Measurements from ENCODE around the gene GABRG2. TPM values are rescaled to one million over a fixed set of nuclear protein-coding genes. Genes with fewer than 3 reads are reported as not detected.

The GABRG2 gene
- total RNA-seq, 1 donor from 2014 or later: not detected

DNA sequence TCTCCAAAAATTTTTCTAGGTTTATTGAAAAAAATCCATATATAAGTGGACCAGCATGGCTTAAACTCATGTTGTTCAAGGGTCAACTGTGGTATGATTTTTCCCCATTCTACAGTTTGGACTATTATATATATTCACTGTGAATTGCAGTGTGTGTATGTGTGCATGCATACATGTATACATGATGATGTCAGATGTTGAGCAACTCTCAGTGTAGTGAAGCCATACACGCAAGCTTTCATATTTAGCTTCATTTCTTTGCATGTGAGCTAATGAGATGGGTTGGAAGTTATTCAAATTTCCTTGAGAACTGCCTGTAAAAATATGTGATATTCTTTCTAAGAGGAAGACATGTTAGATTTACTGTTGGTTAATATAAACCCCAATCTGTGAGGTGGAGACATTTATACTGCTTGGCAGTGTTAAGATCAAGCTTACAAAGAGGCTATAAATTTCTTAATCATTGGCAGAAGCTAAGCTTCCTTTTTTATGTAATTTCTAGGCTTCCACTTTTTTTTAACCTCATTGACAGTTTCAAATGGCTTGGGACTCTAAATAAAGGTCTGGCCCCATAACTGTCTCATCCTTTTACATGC lies 134.8 kb downstream of the GABRG2 start:
- TF ChIP-seq, protein P1, sequence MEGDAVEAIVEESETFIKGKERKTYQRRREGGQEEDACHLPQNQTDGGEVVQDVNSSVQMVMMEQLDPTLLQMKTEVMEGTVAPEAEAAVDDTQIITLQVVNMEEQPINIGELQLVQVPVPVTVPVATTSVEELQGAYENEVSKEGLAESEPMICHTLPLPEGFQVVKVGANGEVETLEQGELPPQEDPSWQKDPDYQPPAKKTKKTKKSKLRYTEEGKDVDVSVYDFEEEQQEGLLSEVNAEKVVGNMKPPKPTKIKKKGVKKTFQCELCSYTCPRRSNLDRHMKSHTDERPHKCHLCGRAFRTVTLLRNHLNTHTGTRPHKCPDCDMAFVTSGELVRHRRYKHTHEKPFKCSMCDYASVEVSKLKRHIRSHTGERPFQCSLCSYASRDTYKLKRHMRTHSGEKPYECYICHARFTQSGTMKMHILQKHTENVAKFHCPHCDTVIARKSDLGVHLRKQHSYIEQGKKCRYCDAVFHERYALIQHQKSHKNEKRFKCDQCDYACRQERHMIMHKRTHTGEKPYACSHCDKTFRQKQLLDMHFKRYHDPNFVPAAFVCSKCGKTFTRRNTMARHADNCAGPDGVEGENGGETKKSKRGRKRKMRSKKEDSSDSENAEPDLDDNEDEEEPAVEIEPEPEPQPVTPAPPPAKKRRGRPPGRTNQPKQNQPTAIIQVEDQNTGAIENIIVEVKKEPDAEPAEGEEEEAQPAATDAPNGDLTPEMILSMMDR (IDR thresholded peaks at IDR 0.05): no peak
- Mint-ChIP-seq H3K27me3 (ENCODE audit: unreplicated experiment) (no peaks in the 10 kb centered on the region), H3K4me1 (ENCODE audit: unreplicated experiment) (no peaks in the 10 kb centered on the region), H3K36me3 (ENCODE audit: unreplicated experiment) (no peaks in the 10 kb centered on the region), H3K27ac (ENCODE audit: unreplicated experiment) (no peak overlapping the region), H3K4me3 (ENCODE audit: unreplicated experiment) (no peak overlapping the region), H3K9me3 (ENCODE audit: unreplicated experiment) (no peaks in the 10 kb centered on the region)
- DNase-seq (ENCODE audit: extremely low spot score, unreplicated experiment): no peak

Other genes starting within 250 kb of the GABRG2 start
- gene GABRA1, start 219.7 kb upstream of the GABRG2 start, total RNA-seq: not detected in 2 replicates